Activated naive CD4-positive, alpha-beta T cell treated with Interleukin-2 at 50 U/mL for 16 hours (primary cell): ENCODE data around the gene IRS4.

Experiments
- DNase-seq: peaks from one replicate; pipeline ENCODE4 v3.0.0-alpha.2; 2020

Gene IRS4

DNA sequence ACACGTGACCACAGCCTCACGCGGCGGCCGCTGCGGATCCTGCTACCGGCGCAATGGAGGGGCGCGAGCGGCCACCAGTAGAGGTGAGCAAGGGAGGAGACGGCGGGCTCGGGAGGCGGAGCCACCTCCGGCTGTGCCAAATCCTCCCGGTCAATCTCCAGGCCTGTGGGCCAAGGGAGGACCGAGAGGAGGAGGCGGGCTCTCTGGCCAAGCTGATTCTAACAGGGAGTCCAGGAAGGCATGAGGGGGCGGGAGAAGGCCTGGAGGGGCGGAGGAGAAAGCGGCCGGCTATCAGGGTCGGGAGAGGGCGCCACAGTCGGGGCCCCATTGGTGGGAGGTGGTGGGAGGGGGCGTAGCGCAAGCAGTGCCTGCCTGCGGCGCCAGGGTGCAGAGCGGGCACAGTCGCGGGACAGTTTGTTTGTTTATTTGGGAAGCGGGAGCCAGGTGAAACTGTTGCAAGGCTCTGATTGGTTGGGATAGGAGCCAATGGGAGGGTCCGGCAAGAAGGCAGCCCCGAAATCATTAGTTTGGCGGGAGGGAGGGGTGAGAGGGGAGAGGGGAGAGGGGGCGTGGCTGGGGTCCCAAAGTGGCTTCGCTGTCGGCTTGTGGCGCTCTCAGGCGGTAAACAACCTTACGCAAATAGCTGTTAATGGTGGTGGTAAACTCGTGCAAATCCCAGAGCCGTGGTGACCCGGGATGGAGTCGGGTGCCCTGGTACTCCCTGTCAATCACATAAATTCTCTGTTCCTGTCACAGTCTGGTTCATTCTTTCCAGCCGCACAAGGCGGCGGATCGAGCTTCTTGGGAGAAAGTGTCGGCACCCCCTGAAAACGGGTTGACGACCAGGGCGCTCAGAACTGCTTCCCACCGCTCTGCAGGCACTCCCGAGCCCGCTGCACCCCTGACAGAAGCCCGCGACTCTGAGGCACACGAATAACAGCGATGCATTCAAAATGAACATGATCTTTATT lies at the start of gene IRS4:
TSS of gene IRS4 (minus strand) at position 55 of the 971 bp plus-strand sequence.
- DNase-seq = no peak

DNA sequence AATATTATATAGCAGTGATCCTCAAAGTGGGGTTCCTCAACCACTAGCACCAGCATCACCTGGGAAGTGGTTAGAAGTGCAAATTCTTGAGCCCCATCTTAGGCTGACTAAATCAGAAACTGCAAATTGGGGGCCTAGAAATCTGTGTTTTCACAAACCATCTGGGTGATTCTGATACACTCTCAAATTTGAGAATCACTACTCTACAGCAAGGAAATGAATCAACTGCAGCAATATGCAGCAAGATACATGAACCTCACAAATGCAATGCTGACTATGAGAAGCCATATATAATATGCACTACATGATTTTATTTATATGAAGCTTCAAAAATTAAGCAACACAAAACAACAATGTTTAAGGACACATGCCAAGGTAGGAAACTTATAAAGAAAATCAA lies 36.2 kb upstream of the IRS4 start:
- no peak for DNase-seq

DNA sequence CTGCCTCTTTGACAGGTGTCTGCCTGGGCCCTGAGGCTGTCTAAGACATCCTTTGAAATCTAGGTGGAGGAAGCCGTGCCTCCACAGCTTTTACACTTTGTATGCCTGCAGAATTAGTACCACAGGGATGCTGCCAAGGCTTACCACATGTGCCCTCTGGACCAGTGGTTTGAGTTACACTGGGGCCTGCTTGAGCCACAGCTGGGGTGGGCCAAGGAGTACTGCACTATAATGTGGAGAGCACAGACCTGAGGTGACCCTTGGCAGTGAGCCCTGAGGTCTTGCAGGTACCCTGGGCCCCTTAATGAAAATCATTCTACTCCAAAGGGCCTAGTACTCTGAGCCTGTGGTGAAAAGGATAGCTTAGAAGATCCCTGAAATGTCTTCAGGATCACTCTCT lies 27.2 kb upstream of the IRS4 start:
- no peak for DNase-seq

DNA sequence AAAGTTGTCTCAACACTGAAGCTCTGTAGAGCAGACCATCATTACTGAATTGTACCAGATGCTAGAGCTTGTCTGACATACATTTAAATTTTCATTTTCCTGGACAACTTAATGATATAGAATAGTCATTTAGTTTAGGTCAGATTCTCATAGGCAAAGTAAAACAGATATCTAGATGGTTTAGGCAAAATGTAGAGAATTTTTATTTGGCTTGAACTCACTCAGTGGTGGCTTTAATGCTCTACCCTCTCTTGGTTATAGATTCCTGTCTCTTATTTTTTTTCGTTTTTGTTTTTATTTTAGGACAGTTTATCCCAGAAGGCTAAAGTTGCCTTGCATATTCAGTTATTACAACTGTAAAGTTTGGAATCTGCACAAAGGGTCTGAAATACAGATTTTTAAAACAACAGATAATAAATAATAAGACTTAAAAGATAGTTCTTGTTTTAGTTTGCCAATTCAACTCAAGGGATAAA lies 4.0 kb upstream of the IRS4 start:
- no peak for DNase-seq

DNA sequence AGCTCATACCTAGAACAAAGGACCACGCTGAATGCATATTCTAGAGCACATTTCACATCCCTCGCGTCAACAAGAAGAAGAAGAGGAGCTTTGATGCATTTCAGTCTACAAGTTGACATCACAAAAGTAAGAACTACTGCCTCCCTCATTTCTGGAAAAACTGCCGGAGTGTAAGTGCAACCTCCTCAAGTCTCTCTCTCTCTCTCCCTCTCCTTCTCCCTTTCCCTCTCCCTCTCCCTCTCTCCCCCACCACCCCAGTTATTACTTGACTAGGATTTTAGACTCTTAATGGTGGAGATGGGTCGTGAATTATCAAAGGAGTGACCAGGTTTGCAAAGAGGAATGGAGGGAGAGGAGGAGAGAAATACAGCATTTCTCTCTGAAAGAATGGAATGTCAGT lies 1.4 kb upstream of the IRS4 start:
- no peak for DNase-seq

DNA sequence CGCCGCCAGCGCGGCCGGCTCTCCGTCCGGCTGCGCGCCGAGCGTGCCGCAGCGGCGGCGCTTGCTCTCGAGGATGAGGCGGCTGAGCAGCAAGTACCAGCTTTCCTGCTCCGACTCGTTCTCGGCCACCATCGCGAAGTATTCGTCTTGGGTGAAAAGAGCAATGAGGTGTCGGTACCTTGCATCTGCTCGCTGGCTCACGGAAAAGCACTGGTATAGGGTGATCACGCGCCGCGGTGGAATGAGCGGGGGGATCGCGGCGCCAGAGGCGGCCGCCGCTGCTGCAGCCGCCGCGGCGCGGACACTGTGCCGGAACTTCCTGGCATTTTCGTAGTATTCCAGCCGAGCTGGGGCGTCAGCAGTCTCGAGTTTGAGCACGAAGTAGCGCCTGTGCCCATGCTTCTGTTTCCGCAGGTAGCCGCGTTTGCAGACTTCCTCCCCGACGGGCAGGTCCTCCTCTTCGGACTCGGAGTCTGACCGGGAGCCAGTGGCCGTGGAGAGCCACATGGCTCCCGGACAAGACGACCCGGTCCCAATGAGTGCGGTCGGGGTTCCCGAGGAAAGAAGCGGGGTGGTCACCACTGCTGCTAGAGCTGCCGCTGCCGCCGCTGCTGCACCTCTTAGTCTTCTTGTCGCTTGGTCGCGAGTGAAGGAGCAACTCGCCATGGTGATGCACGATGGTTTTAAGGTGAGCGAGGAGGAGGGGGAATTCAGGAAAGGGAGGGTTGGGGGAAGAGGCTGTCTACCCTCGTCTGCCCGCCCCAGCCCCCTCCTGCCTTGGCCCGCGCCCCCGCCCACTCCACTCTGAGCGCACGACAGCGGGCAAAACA lies 469 bp downstream of the IRS4 start:
- no peak for DNase-seq

DNA sequence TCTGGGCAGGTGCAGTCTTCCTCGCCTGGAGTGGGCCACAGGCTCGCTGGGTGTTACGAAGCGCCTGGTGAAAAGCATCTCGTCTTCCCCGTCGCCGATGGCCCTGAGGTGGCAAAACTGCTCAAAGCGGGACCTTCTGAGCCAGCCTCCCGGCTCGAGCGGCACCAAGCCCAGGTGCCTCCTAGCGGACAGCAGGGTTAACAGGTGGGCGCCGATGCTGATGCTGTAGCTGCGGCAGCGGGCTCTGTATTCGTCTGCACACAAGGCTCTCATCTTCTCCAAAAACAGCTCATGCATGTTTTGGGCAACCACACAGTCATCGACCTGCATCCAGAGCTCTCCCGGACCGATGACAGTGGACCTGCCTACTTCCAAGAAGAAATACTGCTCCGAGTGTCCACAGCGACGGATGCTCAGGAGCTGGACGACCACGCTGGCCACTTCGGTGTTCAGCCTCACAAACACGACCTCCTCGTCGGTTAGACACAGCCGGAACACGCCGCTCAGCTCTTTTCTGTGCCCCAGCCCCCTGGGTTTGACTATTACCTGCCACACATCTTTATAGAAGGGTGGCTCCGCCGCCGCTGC lies 1.2 kb downstream of the IRS4 start:
- DNase-seq = no peak

DNA sequence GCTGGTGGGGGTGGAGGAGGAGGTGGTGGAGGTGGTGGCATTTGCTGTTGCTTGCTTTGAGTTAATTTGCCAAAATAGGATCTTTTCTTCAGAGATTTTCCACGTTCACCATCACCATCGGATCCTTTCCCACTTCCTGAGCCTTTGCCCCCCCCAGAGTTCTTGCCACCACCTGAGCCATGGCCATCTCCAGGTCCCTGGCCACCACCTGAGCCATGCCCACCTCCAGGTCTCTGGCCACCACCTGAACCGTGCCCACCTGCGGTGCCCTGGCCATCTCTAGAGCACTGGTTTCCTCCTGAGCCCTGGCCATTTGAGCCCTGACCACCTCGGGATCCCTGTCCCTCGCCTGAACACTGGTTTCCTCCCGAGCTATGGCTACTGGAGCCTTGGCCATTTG lies 1.9 kb downstream of the IRS4 start:
- DNase-seq = no peak

DNA sequence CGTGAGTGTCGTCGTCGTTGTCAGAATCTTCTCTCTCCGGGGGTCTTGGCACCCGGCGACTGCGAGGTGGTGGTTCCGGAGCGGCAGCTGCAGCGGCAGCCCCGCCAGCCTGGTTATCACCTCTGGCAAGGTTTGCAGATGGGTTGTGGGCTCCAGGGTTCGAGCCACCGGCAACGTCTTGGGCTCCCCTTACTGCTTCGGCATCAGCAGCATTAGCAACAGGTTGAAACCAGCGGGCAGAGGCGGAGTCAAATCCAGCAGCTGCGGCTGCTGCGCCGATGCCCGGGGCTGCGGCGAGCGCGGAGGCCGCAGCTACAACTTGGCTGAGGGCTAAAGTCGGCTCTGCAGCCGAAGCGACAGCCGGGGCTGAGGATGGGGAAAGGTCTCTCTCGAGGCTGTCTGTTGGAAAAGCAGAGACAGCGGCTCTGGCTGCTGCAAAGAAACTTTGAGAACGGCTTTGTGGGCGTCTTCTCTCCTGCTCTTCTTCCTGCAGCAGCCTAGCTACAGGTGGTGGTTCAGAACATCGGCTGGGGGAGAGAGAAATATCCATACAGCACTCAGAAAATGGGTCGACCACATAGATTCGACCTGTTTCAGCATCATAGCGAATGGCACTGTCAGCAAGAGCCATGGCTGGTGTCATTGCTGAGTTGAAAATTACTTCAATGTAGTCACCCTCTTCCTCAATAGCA lies 3.6 kb downstream of the IRS4 start:
- DNase-seq = no peak

DNA sequence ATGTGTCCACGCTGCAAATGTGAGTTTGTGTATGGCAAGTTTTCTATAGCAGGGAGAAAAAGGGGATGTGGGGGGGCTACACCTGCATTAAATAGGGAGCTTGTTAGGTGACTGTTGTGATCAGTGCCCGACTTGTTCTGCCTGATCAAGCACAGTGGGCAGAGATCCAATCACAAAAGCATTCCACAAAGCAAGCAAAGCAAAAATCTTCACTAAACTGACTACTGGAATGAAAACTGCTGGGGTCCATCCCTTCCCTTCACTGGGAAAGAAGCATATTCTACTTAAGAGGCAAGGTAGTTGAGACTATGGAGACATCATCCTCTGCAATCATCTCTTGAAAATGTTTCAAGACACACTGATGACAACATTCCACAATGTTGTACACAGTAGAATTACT lies 5.2 kb downstream of the IRS4 start:
- no peak for DNase-seq

DNA sequence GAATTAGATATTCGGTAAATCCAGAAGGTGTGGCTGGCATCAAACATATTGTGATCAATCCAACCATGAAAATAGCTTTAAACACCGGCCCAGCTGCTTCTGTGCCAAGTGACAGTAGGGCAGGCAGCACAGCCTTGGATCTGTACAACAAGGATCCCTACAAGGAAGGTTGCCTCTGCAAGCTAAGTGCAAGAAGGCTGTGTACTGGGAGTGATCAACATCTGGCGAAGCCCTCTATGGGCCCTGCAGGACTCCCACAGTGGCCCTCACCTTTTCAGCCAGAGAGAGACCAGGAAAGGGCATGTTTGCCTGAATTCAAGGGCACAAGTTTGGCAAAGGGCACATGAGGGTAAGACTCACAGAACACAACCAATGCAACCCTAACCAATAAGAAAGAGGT lies 9.6 kb downstream of the IRS4 start:
- DNase-seq = no peak

DNA sequence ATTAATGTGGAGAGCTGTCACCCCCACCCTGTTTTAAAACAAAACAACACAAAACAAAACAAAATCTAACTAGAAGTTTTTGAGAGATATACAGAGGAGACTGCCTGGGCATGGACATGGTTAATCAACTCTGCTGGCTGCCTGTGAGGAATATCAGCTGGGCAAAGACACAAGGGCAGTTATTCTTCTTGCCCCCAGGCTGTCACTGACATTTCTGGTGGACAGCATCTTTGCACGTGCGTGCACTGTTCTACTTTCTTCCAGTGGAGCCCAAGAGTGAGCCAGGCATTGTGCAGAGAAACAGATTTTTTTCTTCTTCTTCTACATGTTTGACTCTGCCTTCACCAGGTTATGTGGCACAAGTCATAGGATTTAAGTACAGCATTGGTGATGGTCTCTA lies 13.8 kb downstream of the IRS4 start:
- no peak for DNase-seq

DNA sequence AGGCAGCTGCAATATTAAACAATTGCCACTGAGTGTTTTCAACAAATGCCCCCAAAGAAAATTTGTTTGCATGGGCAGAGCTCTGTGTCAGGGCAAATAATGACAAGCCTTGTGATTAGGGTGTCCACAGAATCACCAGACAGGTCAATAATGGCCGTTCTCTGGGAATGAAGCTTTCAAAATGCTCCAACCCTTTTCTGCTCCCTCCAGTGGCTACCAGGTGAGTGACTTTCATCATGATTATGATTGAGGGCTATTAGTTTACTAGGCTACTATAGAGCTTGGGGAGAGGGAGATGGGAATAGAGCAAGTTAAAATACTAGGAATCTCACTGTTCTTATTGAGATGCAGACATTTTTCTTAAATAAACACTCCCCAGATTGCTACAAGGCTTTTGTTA lies 23.5 kb downstream of the IRS4 start:
- DNase-seq = no peak

DNA sequence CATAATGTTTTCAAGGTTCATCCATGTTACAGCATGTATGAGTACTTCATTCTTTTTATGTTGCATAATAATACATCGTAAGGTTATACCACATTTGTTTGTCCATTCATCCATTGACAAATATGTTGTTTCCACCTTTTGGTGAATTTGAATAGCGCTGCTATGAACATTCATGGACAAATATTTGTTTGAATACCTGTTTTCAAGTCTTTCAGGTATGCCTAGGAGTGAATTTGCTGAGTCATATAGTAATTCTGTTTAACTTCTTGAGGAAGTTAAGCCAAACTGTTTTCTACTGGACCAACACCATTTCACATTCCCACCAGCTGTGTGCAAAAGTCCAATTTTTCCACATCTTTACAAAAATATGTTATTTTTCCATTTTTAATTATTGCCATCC lies 31.5 kb downstream of the IRS4 start:
- DNase-seq = no peak

DNA sequence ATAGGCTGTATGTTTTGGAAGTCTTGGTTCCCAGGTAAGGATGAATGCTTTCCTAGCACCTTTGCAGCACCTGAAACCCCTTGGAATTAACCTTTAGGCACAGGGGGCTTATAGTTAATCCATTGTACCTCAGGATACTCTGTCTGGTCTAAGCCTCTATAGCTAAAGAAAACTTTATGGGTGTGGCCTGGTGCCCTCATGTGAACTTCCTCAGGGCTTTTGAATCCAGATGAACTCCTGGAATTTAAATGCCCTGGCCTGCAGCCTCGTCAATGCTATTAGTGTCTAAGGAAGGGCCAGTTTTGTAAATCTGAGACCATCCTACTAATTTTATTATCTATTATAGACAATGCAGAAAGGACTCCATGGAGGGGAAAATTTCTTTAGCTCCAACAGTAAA lies 33.8 kb downstream of the IRS4 start:
- no peak for DNase-seq

DNA sequence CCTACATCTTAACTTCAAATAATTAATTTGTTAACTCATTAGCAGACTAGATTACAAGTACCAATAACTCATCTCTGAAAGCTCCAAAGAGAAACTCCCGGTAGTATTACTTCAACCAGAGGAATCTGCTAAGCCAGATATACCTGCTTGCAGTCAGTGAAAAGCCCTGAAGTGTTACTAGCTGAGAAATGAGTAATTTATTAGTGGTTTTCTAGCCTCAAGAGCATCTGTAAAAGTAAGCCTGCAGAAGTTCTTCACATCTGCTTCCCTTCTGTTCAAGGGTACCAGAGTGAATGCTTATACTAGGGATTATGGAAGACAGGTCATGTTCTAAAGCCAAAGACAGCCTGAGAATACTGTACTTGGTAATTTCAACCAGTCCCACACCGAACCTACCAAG lies 34.7 kb downstream of the IRS4 start:
- DNase-seq = no peak

DNA sequence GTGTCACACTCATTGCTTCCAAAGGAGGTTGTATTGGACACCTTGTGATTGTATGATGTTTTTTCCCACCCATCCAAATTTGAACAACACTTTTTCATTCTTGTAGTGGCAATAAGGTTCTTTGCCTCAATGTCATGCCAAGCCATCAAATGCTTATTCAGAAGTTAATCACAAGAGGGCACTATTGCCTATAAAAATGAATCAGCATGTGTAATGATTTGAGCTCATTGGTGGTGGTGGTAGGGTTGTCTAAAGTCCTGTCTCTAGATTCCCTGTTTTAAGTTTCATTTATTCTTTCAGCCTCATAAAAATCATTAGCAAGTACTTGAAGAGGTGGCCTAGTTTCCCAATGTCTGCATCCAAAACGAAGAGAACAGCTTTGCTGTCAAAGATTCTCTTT lies 37.0 kb downstream of the IRS4 start:
- DNase-seq = no peak

DNA sequence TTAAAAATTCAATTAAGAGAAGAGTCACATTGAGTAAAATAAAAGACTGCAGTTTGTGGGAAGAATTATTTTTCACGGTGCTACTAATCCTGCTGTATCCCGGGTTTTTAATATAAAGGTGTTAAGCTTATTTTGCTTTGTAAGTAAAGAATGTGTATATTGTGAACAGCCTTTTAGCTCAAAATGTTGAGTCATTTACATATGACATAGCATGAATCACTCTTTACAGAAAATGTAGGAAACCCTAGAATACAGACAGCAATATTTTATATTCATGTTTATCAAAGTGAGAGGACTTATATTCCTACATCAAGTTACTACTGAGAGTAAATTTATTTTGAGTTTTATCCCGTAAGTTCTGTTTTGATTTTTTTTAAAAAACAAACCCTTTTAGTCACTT lies 39.7 kb downstream of the IRS4 start:
- DNase-seq = no peak
